Brain microvascular endothelial cell (primary cell): Measurements from ENCODE around the gene WASF3.

ENCODE experiments used
- DNase-seq: peaks from one replicate; pipeline ENCODE4 v3.0.0-alpha.2; 2020
- H3K27ac ChIP-seq: fragments of 250-450 bp; sonication (Bioruptor Pico); 2 replicates; pipeline ENCODE4 v1.5.1; 2020; ENCODE audit warnings: mild to moderate bottlenecking, moderate library complexity
- H3K27me3 ChIP-seq: fragments of 250-450 bp; sonication (Bioruptor Pico); replicated peaks from 2 replicates; pipeline ENCODE4 v1.5.1; 2020; ENCODE audit warnings: mild to moderate bottlenecking
- H3K36me3 ChIP-seq: fragments of 250-450 bp; sonication (Bioruptor Pico); replicated peaks from 2 replicates; pipeline ENCODE4 v1.5.1; 2020; ENCODE audit warnings: mild to moderate bottlenecking
- H3K4me3 ChIP-seq: 2 replicates; pipeline ENCODE4 v1.5.1; 2011; ENCODE audit warnings: low read depth, mild to moderate bottlenecking, control low read depth, low read length, moderate library complexity
- CTCF ChIP-seq: IDR thresholded peaks from 2 replicates; pipeline ENCODE4 v1.5.1; 2011; ENCODE audit warnings: low read depth, mild to moderate bottlenecking, moderate library complexity, low read length, control low read depth, inconsistent platforms; ENCODE audit errors: missing control alignments
- in situ Hi-C: cut with HindIII; loops from 2 replicates; pipeline ENCODE4 v1.10.0; 2017; ENCODE audit warnings: low sequenced_read_pairs, low pct_ligation_motif_present

The WASF3 gene

GRCh38 chr13:26557393-26558073 is at the start of gene WASF3:
TSS of gene WASF3 (plus strand) at chr13:26557683. CDS start at chr13:26642271, 84,588 bp downstream.
- in situ Hi-C loops: no loop called here
- Histone ChIP-seq H3K4me3 (peak within 1 kb of the TSS; percentile 61), H3K27me3 (no peaks in the 10 kb centered on the region), H3K27ac (no peak within 1 kb of the TSS), H3K36me3 (no peaks in the 10 kb centered on the region)
- no peak for TF ChIP-seq CTCF
- DNase-seq: peak; percentile 88

- H3K27me3 ChIP-seq: no peaks in the 10 kb centered on the region
- H3K4me3 ChIP-seq: no peak overlapping the region
- in situ Hi-C loops: no loop called here
- H3K36me3 ChIP-seq: no peaks in the 10 kb centered on the region
- no peak for TF ChIP-seq CTCF
- peak; percentile 82 for DNase-seq
- H3K27ac ChIP-seq: no peak overlapping the region
These were observed 48.6 kb upstream of the WASF3 start for GRCh38 chr13:26508885-26509284.

- in situ Hi-C loops: no loop called here
- no peaks in the 10 kb centered on the region for H3K36me3 ChIP-seq
- no peaks in the 10 kb centered on the region for H3K27me3 ChIP-seq
- no peak for TF ChIP-seq CTCF
- no peak overlapping the region for H3K27ac ChIP-seq
- no peak for DNase-seq
- no peak overlapping the region for H3K4me3 ChIP-seq
These were observed 48.0 kb upstream of the WASF3 start for GRCh38 chr13:26509491-26509890.

GRCh38 chr13:26513931-26514330 is 43.6 kb upstream of the WASF3 start:
- no peak overlapping the region for H3K27ac ChIP-seq
- DNase-seq: no peak
- TF ChIP-seq CTCF: no peak
- in situ Hi-C loops: no loop called here
- H3K36me3 ChIP-seq: no peaks in the 10 kb centered on the region
- no peaks in the 10 kb centered on the region for H3K27me3 ChIP-seq
- no peak overlapping the region for H3K4me3 ChIP-seq

GRCh38 chr13:26515721-26516120 is 41.8 kb upstream of the WASF3 start:
- H3K36me3 ChIP-seq: no peaks in the 10 kb centered on the region
- no peak overlapping the region for H3K27ac ChIP-seq
- in situ Hi-C loops: no loop called here
- DNase-seq: no peak
- H3K4me3 ChIP-seq: no peak overlapping the region
- H3K27me3 ChIP-seq: no peaks in the 10 kb centered on the region
- TF ChIP-seq CTCF: no peak

- Histone ChIP-seq H3K27me3 (no peaks in the 10 kb centered on the region), H3K36me3 (no peaks in the 10 kb centered on the region), H3K27ac (no peak overlapping the region), H3K4me3 (no peak overlapping the region)
- no peak for TF ChIP-seq CTCF
- in situ Hi-C loops: no loop called here
- DNase-seq: no peak
These were observed 39.5 kb upstream of the WASF3 start for GRCh38 chr13:26517936-26518335.
